Stomach (tissue), 4 donors: ENCODE measurements around the gene EIF4E.
"Not testable (repeated sequence)": the region's sequence is repeated elsewhere in the genome, so short reads cannot be mapped to it uniquely, and the experiment has no call there.

Experiments used
- CTCF ChIP-seq, 7 experiments: fragments of 450-650 bp in 4 of 7; fragments of 200-600 bp in 3 of 7; sonication (generic) in 3 of 7; IDR thresholded peaks; one replicate each; pipeline ENCODE4 v1.5.1; 2016 to 2019; ENCODE audit warnings: antibody characterized with exemption in 7 of 7, control low read depth in 2 of 7, mild to moderate bottlenecking in 1 of 7
- EP300 ChIP-seq: sonication (generic); formaldehyde crosslinking; IDR thresholded peaks from one replicate; pipeline ENCODE4 v1.6.1; 2017; ENCODE audit warnings: antibody characterized with exemption
- POLR2A ChIP-seq, 4 donors: fragments of 450-650 bp; IDR thresholded peaks; one replicate each; pipeline ENCODE4 v1.6.1; 2016; ENCODE audit warnings: antibody characterized with exemption in 4 of 4, control low read depth in 2 of 4, mild to moderate bottlenecking in 1 of 4, moderate library complexity in 1 of 4
- POLR2AphosphoS5 ChIP-seq, 3 donors: sonication (generic); formaldehyde crosslinking; IDR thresholded peaks; one replicate each; pipeline ENCODE4 v1.6.1; 2016; ENCODE audit warnings: antibody characterized with exemption in 3 of 3

- not testable (repeated sequence) for TF ChIP-seq CTCF (IDR thresholded peaks at IDR 0.05); POLR2A (IDR thresholded peaks at IDR 0.05); POLR2AphosphoS5 (IDR thresholded peaks at IDR 0.05); EP300
Measured at GRCh38 chr4:98831036-98831435, 97.9 kb downstream of the EIF4E start.
